MCF 10A (cell line): ENCODE measurements around the gene SMAD3. TPM values are rescaled to one million over a fixed set of nuclear protein-coding genes. Genes with fewer than 3 reads are reported as not detected.

Experiments
- BruUV-seq: library from RNA; stranded (reverse); fragments of 400-500 nt; replicated peaks from 2 replicates; lab custom pipeline; 2021; lab: Mats Ljungman, UMichigan
- CTCF ChIA-PET: fragments of 300-600 bp; sonication (Branson Sonifier 250); formaldehyde crosslinking; extraction: SDS; loops from one replicate; lab custom pipeline; 2021; ENCODE audit warnings: antibody characterized with exemption, inconsistent platforms; lab: Yijun Ruan, JAX
- POLR2A ChIA-PET: fragments of 300-600, 350-650 bp; sonication (Branson Sonifier 250); formaldehyde crosslinking; extraction: SDS; loops from one replicate; lab custom pipeline; 2020; ENCODE audit warnings: antibody characterized with exemption, inconsistent platforms; lab: Yijun Ruan, JAX
- DNase-seq: peaks from one replicate; pipeline ENCODE4 v3.0.0-alpha.2; 2018; ENCODE audit not compliant: unreplicated experiment
- H3K27ac Mint-ChIP-seq: one replicate; pipeline ENCODE4 v1.8.0; 2022; ENCODE audit warnings: mild to moderate bottlenecking, low read depth, mixed read lengths; ENCODE audit not compliant: unreplicated experiment
- H3K27me3 Mint-ChIP-seq: one replicate; pipeline ENCODE4 v1.8.0; 2022; ENCODE audit warnings: mixed read lengths; ENCODE audit not compliant: insufficient read depth, unreplicated experiment
- H3K36me3 Mint-ChIP-seq: one replicate; pipeline ENCODE4 v1.8.0; 2022; ENCODE audit warnings: mild to moderate bottlenecking, moderate library complexity, mixed read lengths; ENCODE audit not compliant: insufficient read depth, unreplicated experiment
- H3K4me1 Mint-ChIP-seq: one replicate; pipeline ENCODE4 v1.8.0; 2022; ENCODE audit warnings: mixed read lengths; ENCODE audit not compliant: insufficient read depth, unreplicated experiment
- H3K4me3 Mint-ChIP-seq: one replicate; pipeline ENCODE4 v1.8.0; 2022; ENCODE audit warnings: mild to moderate bottlenecking, moderate library complexity, mixed read lengths; ENCODE audit not compliant: unreplicated experiment
- H3K9me3 Mint-ChIP-seq: one replicate; pipeline ENCODE4 v1.8.0; 2022; ENCODE audit warnings: mixed read lengths; ENCODE audit not compliant: unreplicated experiment
- intact Hi-C: fragments of 100-400 bp; cut with micrococcal nuclease; formaldehyde crosslinking; loops from 2 replicates; pipeline ENCODE4 v1.14.1; 2022
- total RNA-seq: library from RNA; stranded (reverse); gene quantifications from 2 replicates; pipeline ENCODE4 v1.2.3, GENCODE V29; 2022
- TF ChIP-seq, protein P1 (sequence below): fragments of 200-600 bp; IDR thresholded peaks from one replicate; pipeline ENCODE4 v1.8.0; 2022; ENCODE audit warnings: antibody characterized with exemption, mild to moderate bottlenecking; ENCODE audit not compliant: unreplicated experiment

The SMAD3 gene
- total RNA-seq, 1 experiment from 2014 or later, result 19.9 TPM

DNA sequence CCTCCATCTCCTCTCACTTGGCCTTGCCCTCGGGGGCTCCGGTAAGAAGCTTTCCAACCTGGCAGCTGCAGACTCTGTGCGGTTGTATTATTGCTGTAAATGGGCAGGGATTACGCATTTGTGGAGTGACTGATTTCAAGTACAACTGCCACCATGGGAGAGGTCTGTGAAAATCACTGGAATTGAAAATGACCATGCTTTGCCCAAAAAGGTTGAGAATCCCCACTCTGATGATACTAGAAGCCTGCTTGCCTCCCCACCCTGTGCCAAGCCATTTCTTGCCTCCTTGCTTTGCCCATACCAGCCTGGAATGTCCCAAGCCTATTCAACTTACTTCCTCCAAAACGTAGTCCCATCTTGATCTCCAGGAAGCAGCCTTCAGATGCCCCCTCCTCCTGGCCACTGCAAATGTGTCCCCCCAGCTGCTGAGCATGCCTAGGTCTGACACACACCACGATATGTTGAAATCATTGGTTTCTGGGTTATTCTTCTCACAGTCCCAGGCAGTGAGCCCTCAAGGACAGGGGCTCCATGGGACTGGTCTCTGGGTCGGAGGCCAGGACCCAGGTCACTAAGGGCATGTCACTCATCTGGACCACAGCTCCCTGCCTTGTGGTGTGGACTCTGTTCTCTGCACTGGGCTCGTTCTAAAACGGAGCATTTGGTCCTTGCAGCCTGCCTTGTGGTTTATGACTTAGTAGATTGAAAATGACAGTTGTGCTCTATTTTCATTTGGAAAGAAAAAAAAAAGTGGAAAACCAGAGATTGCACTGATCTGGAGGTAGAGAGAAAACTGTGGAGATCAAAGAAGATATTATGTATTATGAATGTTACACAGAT is 42.9 kb downstream of the SMAD3 start:
- peaks cover 40% of the 10 kb centered on the region for H3K4me1 Mint-ChIP-seq
- TF ChIP-seq, protein P1, sequence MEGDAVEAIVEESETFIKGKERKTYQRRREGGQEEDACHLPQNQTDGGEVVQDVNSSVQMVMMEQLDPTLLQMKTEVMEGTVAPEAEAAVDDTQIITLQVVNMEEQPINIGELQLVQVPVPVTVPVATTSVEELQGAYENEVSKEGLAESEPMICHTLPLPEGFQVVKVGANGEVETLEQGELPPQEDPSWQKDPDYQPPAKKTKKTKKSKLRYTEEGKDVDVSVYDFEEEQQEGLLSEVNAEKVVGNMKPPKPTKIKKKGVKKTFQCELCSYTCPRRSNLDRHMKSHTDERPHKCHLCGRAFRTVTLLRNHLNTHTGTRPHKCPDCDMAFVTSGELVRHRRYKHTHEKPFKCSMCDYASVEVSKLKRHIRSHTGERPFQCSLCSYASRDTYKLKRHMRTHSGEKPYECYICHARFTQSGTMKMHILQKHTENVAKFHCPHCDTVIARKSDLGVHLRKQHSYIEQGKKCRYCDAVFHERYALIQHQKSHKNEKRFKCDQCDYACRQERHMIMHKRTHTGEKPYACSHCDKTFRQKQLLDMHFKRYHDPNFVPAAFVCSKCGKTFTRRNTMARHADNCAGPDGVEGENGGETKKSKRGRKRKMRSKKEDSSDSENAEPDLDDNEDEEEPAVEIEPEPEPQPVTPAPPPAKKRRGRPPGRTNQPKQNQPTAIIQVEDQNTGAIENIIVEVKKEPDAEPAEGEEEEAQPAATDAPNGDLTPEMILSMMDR, result no peak
- no TSS peak for BruUV-seq
- intact Hi-C loops, result no loop called here
- peaks cover 10% of the 10 kb centered on the region for H3K36me3 Mint-ChIP-seq
- POLR2A ChIA-PET, result interaction anchor here (1.0 to 2.2 kb wide), 2 partner anchors 10 to 16 kb away, joined by 3 to 10 read pairs; no protein-coding TSS in a partner anchor
- CTCF ChIA-PET, result no interaction called here
- no peaks in the 10 kb centered on the region for H3K27me3 Mint-ChIP-seq
- peak overlapping the region; percentile 98 for H3K27ac Mint-ChIP-seq
- no peak for DNase-seq
- peak overlapping the region; percentile 36 for H3K4me3 Mint-ChIP-seq
- no peaks in the 10 kb centered on the region for H3K9me3 Mint-ChIP-seq

DNA sequence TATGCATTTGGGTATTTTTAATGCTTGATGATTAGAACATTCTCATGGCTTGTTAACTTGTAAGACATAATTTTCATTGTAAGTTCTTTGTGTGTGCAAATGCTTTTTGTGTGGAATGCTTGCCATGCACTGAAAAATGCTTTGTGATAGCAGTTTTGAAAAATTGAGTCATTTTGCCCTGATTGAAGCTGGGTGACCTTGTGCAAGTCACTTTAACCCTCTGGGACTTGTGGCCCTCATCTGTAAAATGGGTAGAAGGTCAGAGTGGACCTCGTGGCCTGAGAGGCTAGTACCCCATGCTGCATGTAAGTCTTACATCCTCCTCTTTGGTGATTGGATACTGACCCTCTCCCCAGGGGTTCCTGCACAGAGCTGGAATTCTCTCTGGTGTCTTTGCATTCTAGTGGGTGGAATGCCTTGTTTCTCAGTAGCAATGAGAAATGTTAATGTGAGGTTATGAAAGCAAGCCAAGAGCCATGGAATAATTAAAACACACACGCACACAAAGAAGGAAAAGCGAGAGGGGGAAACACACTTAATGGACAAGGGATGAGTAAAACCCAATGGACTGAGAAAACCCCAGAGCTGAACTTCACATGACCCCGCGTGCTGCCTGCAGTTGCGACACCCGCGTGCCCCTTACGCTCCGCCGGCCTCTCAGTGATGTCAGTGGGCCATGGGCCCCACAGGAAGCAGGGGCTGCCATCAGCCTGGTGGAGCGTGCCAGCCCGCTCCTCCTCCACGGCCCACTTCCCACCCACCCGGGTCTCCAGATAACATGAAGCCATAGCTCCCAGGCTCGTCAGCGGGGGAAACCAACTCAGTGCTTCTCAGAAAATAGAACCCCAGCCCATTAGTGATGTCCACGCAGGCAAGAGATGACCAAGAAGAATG is 44.0 kb downstream of the SMAD3 start:
- no peak for DNase-seq

DNA sequence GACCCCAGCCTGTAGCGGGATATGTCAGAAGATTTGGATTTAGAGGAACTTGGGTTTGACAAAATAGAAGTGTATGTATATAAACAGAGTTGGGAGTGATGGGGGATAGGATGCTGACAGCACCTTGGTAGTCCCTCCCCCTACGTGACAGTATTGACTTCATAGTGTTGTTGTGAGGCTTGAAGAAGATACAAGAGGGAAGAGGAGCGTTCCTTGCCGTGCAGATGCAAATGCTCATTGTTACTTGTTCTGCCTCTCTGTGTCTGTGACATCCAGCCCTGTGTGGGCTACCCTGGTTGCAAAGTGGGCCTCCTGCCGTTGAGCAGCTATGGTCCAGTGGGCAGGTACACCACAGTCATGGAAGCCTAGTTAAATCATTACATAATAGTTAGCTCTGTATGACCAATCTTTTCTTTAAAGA is 45.0 kb downstream of the SMAD3 start:
- intact Hi-C loops, result no loop called here
- peaks cover 10% of the 10 kb centered on the region for H3K36me3 Mint-ChIP-seq
- no peaks in the 10 kb centered on the region for H3K27me3 Mint-ChIP-seq
- CTCF ChIA-PET, result no interaction called here
- peaks cover 30% of the 10 kb centered on the region for H3K4me1 Mint-ChIP-seq
- no peaks in the 10 kb centered on the region for H3K9me3 Mint-ChIP-seq
- H3K27ac Mint-ChIP-seq, result no peak overlapping the region
- DNase-seq, result no peak
- no peak overlapping the region for H3K4me3 Mint-ChIP-seq
- no TSS peak for BruUV-seq
- TF ChIP-seq, protein P1, result no peak
- POLR2A ChIA-PET, result interaction anchor here (1.3 kb wide), 1 partner anchor 15 kb away, joined by 7 read pairs; no protein-coding TSS in a partner anchor

More for the DNA sequence above, 44.0 kb downstream of the SMAD3 start:
- CTCF ChIA-PET, result interaction anchor here (0.6 kb wide), 1 partner anchor 11 kb away, joined by 3 read pairs; no protein-coding TSS in a partner anchor
- Mint-ChIP-seq H3K36me3 (peaks cover 10% of the 10 kb centered on the region), H3K4me1 (peaks cover 40% of the 10 kb centered on the region), H3K9me3 (no peaks in the 10 kb centered on the region), H3K4me3 (no peak overlapping the region), H3K27ac (no peak overlapping the region), H3K27me3 (no peaks in the 10 kb centered on the region)
- intact Hi-C loops, result no loop called here
- no TSS peak for BruUV-seq
- TF ChIP-seq, protein P1, result no peak
- POLR2A ChIA-PET, result interaction anchor here (1.0 kb wide), 2 partner anchors 12 to 15 kb away, joined by 3 read pairs; no protein-coding TSS in a partner anchor
